ENCODE data around the gene CCDC192. TPM values are rescaled to one million over a fixed set of nuclear protein-coding genes. Genes with fewer than 3 reads are reported as not detected.

CCDC192 gene
- total RNA-seq, 1 donor from 2014 or later, result not detected

GRCh38 chr5:127909066-127909465 is 205.9 kb downstream of the CCDC192 start:
- Histone ChIP-seq H3K4me3 (no peak overlapping the region), H3K4me1 (no peaks in the 10 kb centered on the region), H3K9me3 (no peaks in the 10 kb centered on the region), H3K27ac (no peak overlapping the region), H3K27me3 (no peaks in the 10 kb centered on the region), H3K36me3 (no peaks in the 10 kb centered on the region)
- intact Hi-C loops (cut with DNase I), result no loop called here
- TF ChIP-seq POLR2A (IDR thresholded peaks at IDR 0.05), result no peak
- no peak for TF ChIP-seq CTCF (IDR thresholded peaks at IDR 0.05)
- TF ChIP-seq POLR2AphosphoS5 (IDR thresholded peaks at IDR 0.05; ENCODE audit: insufficient read depth in 1 of 2, low read depth in 1 of 2), result no peak
- DNase-seq (ENCODE audit: extremely low spot score in 2 of 2), result no peak

- Histone ChIP-seq H3K4me1 (no peaks in the 10 kb centered on the region), H3K9me3 (no peaks in the 10 kb centered on the region), H3K36me3 (no peaks in the 10 kb centered on the region), H3K27me3 (no peaks in the 10 kb centered on the region), H3K4me3 (no peak overlapping the region), H3K27ac (no peak overlapping the region)
- intact Hi-C loops (cut with DNase I), result no loop called here
- no peak for DNase-seq (ENCODE audit: extremely low spot score in 2 of 2)
- TF ChIP-seq POLR2A (IDR thresholded peaks at IDR 0.05) (no peak), CTCF (IDR thresholded peaks at IDR 0.05) (no peak), POLR2AphosphoS5 (IDR thresholded peaks at IDR 0.05; ENCODE audit: insufficient read depth in 1 of 2, low read depth in 1 of 2) (no peak)
These were observed 206.6 kb downstream of the CCDC192 start for GRCh38 chr5:127909821-127910220.

- DNase-seq (ENCODE audit: extremely low spot score in 2 of 2), result no peak
- Histone ChIP-seq H3K9me3 (no peaks in the 10 kb centered on the region), H3K27me3 (no peaks in the 10 kb centered on the region), H3K4me3 (no peak overlapping the region), H3K36me3 (no peaks in the 10 kb centered on the region), H3K27ac (no peak overlapping the region), H3K4me1 (no peaks in the 10 kb centered on the region)
- TF ChIP-seq POLR2AphosphoS5 (IDR thresholded peaks at IDR 0.05; ENCODE audit: insufficient read depth in 1 of 2, low read depth in 1 of 2), result no peak
- TF ChIP-seq POLR2A (IDR thresholded peaks at IDR 0.05), result no peak
- TF ChIP-seq CTCF (IDR thresholded peaks at IDR 0.05), result no peak
- intact Hi-C loops (cut with DNase I), result no loop called here
These were observed 207.2 kb downstream of the CCDC192 start for GRCh38 chr5:127910307-127910956.

GRCh38 chr5:127911619-127912018 is 208.4 kb downstream of the CCDC192 start:
- no peak for DNase-seq (ENCODE audit: extremely low spot score in 2 of 2)
- H3K9me3 ChIP-seq, result no peaks in the 10 kb centered on the region
- no peak for TF ChIP-seq POLR2AphosphoS5 (IDR thresholded peaks at IDR 0.05; ENCODE audit: insufficient read depth in 1 of 2, low read depth in 1 of 2)
- no peak for TF ChIP-seq POLR2A (IDR thresholded peaks at IDR 0.05)
- no peak for TF ChIP-seq CTCF (IDR thresholded peaks at IDR 0.05)
- no peak overlapping the region for H3K4me3 ChIP-seq
- no peaks in the 10 kb centered on the region for H3K36me3 ChIP-seq
- H3K27me3 ChIP-seq, result no peaks in the 10 kb centered on the region
- no peaks in the 10 kb centered on the region for H3K4me1 ChIP-seq
- H3K27ac ChIP-seq, result no peak overlapping the region
- intact Hi-C loops (cut with DNase I), result no loop called here

GRCh38 chr5:127912411-127912810 is 209.2 kb downstream of the CCDC192 start:
- H3K27me3 ChIP-seq, result no peaks in the 10 kb centered on the region
- no peaks in the 10 kb centered on the region for H3K4me1 ChIP-seq
- H3K4me3 ChIP-seq, result no peak overlapping the region
- no peak overlapping the region for H3K27ac ChIP-seq
- TF ChIP-seq POLR2AphosphoS5 (IDR thresholded peaks at IDR 0.05; ENCODE audit: insufficient read depth in 1 of 2, low read depth in 1 of 2) (no peak), POLR2A (IDR thresholded peaks at IDR 0.05) (no peak), CTCF (IDR thresholded peaks at IDR 0.05) (no peak)
- no peaks in the 10 kb centered on the region for H3K9me3 ChIP-seq
- H3K36me3 ChIP-seq, result no peaks in the 10 kb centered on the region
- DNase-seq (ENCODE audit: extremely low spot score in 2 of 2), result no peak
- intact Hi-C loops (cut with DNase I), result no loop called here

Measured in vagina (tissue), 2 donors.